ENCODE data around the gene ADGRD2. TPM values are rescaled to one million over a fixed set of nuclear protein-coding genes. Genes with fewer than 3 reads are reported as not detected.

ADGRD2 gene
- total and polyA plus RNA-seq, 2 donors from 2014 or later, result not detected

DNA sequence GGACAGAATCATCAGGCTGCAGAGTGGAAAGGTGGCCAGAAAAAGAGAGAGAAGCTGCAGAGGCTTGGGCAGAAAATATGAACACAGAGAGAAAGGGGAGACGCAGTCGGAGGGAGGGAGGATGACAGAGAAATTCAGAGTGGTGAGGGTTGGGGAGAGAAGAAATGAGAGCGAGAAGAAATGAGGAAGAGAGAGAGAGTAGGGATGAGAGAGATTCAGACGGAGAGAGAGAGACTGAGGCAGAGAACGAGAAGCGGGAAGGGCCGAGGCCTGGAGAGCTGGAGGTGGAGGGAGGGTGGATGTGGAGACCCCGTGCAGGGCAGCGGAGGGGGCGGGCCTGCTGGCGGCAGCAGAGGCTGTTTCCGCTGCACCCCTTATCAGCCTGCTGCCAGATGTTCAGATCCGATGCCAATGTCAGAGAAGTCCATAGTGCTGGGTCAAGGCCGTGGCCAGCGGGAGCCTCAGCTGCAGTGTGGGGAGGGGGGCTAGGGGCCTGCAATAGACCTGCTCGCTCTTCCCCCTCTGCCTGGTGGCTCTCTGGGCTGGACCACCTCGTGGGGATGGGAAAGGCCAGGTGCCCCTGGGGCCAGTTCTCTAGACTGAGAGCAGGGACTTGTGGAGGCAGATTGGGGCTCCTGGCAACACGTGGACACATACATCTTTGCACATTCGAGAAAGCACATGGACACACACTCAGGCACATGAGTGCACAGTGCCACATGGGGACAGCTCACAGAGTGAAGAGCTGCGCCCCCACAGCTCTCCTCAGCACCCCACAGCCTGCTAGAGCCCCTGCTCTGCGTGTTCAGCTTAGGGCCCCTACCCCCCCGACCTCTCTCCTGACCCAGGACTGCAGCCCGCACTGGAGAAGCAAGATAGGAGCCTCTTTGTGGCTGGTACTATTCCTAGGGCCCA, 61.9 kb downstream of the ADGRD2 start:
- no peak overlapping the region for H3K27ac ChIP-seq (ENCODE audit: low read depth in 2 of 2, low read length in 2 of 2)
- DNase-seq, result no peak
- intact Hi-C loops (cut with DNase I), result no loop called here
- no peak for FAIRE-seq
- no peak overlapping the region for H3K4me3 ChIP-seq (ENCODE audit: low read length in 3 of 3)
- H3K36me3 ChIP-seq (ENCODE audit: control insufficient read depth in 2 of 3, insufficient read depth in 3 of 3, low read length in 3 of 3), result no peaks in the 10 kb centered on the region
- TF ChIP-seq, protein P1, sequence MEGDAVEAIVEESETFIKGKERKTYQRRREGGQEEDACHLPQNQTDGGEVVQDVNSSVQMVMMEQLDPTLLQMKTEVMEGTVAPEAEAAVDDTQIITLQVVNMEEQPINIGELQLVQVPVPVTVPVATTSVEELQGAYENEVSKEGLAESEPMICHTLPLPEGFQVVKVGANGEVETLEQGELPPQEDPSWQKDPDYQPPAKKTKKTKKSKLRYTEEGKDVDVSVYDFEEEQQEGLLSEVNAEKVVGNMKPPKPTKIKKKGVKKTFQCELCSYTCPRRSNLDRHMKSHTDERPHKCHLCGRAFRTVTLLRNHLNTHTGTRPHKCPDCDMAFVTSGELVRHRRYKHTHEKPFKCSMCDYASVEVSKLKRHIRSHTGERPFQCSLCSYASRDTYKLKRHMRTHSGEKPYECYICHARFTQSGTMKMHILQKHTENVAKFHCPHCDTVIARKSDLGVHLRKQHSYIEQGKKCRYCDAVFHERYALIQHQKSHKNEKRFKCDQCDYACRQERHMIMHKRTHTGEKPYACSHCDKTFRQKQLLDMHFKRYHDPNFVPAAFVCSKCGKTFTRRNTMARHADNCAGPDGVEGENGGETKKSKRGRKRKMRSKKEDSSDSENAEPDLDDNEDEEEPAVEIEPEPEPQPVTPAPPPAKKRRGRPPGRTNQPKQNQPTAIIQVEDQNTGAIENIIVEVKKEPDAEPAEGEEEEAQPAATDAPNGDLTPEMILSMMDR (IDR thresholded peaks at IDR 0.05; ENCODE audit: borderline replicate concordance, extremely low read depth, insufficient read depth), result no peak
- no peaks in the 10 kb centered on the region for H3K27me3 ChIP-seq (ENCODE audit: control insufficient read depth, insufficient read depth, low read length)
- no peak overlapping the region for H3K9ac ChIP-seq (ENCODE audit: low read length in 3 of 3)
- no peaks in the 10 kb centered on the region for H3K9me3 ChIP-seq (ENCODE audit: control insufficient read depth in 2 of 3, insufficient read depth in 1 of 3, low read length in 3 of 3)
- no peaks in the 10 kb centered on the region for H3K4me1 ChIP-seq (ENCODE audit: control insufficient read depth in 2 of 3, insufficient read depth in 2 of 3, low read depth in 1 of 3, low read length in 3 of 3)

- no peak overlapping the region for H3K4me3 ChIP-seq (ENCODE audit: low read length in 3 of 3)
- no peaks in the 10 kb centered on the region for H3K4me1 ChIP-seq (ENCODE audit: control insufficient read depth in 2 of 3, insufficient read depth in 2 of 3, low read depth in 1 of 3, low read length in 3 of 3)
- FAIRE-seq (no peak), DNase-seq (no peak)
- TF ChIP-seq, protein P1 (IDR thresholded peaks at IDR 0.05; ENCODE audit: borderline replicate concordance, extremely low read depth, insufficient read depth), result no peak
- H3K9me3 ChIP-seq (ENCODE audit: control insufficient read depth in 2 of 3, insufficient read depth in 1 of 3, low read length in 3 of 3), result no peaks in the 10 kb centered on the region
- H3K9ac ChIP-seq (ENCODE audit: low read length in 3 of 3), result no peak overlapping the region
- intact Hi-C loops (cut with DNase I), result no loop called here
- H3K36me3 ChIP-seq (ENCODE audit: control insufficient read depth in 2 of 3, insufficient read depth in 3 of 3, low read length in 3 of 3), result no peaks in the 10 kb centered on the region
- no peak overlapping the region for H3K27ac ChIP-seq (ENCODE audit: low read depth in 2 of 2, low read length in 2 of 2)
- H3K27me3 ChIP-seq (ENCODE audit: control insufficient read depth, insufficient read depth, low read length), result no peaks in the 10 kb centered on the region
Measured at GRCh38 chr9:124512806-124513204, 62.6 kb downstream of the ADGRD2 start.

GRCh38 chr9:124513376-124513994, 63.2 kb downstream of the ADGRD2 start:
- H3K27ac ChIP-seq (ENCODE audit: low read depth in 2 of 2, low read length in 2 of 2), result no peak overlapping the region
- TF ChIP-seq, protein P1 (IDR thresholded peaks at IDR 0.05; ENCODE audit: borderline replicate concordance, extremely low read depth, insufficient read depth), result no peak
- FAIRE-seq (no peak), DNase-seq (no peak)
- intact Hi-C loops (cut with DNase I), result no loop called here
- no peaks in the 10 kb centered on the region for H3K27me3 ChIP-seq (ENCODE audit: control insufficient read depth, insufficient read depth, low read length)
- H3K9ac ChIP-seq (ENCODE audit: low read length in 3 of 3), result no peak overlapping the region
- H3K4me1 ChIP-seq (ENCODE audit: control insufficient read depth in 2 of 3, insufficient read depth in 2 of 3, low read depth in 1 of 3, low read length in 3 of 3), result no peaks in the 10 kb centered on the region
- no peaks in the 10 kb centered on the region for H3K36me3 ChIP-seq (ENCODE audit: control insufficient read depth in 2 of 3, insufficient read depth in 3 of 3, low read length in 3 of 3)
- no peak overlapping the region for H3K4me3 ChIP-seq (ENCODE audit: low read length in 3 of 3)
- H3K9me3 ChIP-seq (ENCODE audit: control insufficient read depth in 2 of 3, insufficient read depth in 1 of 3, low read length in 3 of 3), result no peaks in the 10 kb centered on the region

All from kidney (tissue), 14 donors.